Fibroblast of skin of scalp (primary cell): ENCODE results near the gene AIG1.

ENCODE experiments used
- DNase-seq: peaks from one replicate; pipeline ENCODE4 v3.0.0-alpha.2; 2013

The AIG1 gene

GRCh38 chr6:143238306-143238705, 177.6 kb downstream of the AIG1 start:
- no peak for DNase-seq

- no peak for DNase-seq
Observed at GRCh38 chr6:143241111-143241510, 180.4 kb downstream of the AIG1 start.

- DNase-seq, result no peak
Observed at GRCh38 chr6:143241911-143242310, 181.2 kb downstream of the AIG1 start.

GRCh38 chr6:143243786-143244185, 183.1 kb downstream of the AIG1 start:
- no peak for DNase-seq

GRCh38 chr6:143245656-143246055, 185.0 kb downstream of the AIG1 start:
- no peak for DNase-seq

GRCh38 chr6:143246166-143246775, 185.6 kb downstream of the AIG1 start:
- peak; percentile 56 for DNase-seq

GRCh38 chr6:143247586-143247985, 186.9 kb downstream of the AIG1 start:
- DNase-seq, result no peak

- no peak for DNase-seq
Observed at GRCh38 chr6:143248359-143248758, 187.7 kb downstream of the AIG1 start.

- no peak for DNase-seq
Observed at GRCh38 chr6:143251288-143251687, 190.6 kb downstream of the AIG1 start.

GRCh38 chr6:143252961-143253360, 192.3 kb downstream of the AIG1 start:
- no peak for DNase-seq

- DNase-seq, result no peak
Observed at GRCh38 chr6:143253586-143253985, 192.9 kb downstream of the AIG1 start.

GRCh38 chr6:143258945-143259344, 198.3 kb downstream of the AIG1 start:
- DNase-seq, result no peak

GRCh38 chr6:143260857-143261256, 200.2 kb downstream of the AIG1 start:
- peak; percentile 76 for DNase-seq

- no peak for DNase-seq
Observed at GRCh38 chr6:143261899-143262436, 201.3 kb downstream of the AIG1 start.

GRCh38 chr6:143262859-143263258, 202.2 kb downstream of the AIG1 start:
- DNase-seq, result no peak

- no peak for DNase-seq
Observed at GRCh38 chr6:143264379-143264778, 203.7 kb downstream of the AIG1 start.

GRCh38 chr6:143264986-143265764, 204.5 kb downstream of the AIG1 start:
- DNase-seq, result no peak

GRCh38 chr6:143267760-143268159, 207.1 kb downstream of the AIG1 start:
- no peak for DNase-seq

- DNase-seq, result no peak
Observed at GRCh38 chr6:143268439-143268838, 207.8 kb downstream of the AIG1 start.

GRCh38 chr6:143270026-143270425, 209.3 kb downstream of the AIG1 start:
- peak; percentile 69 for DNase-seq

- peak; percentile 91 for DNase-seq
Observed at GRCh38 chr6:143271024-143271423, 210.3 kb downstream of the AIG1 start.

- no peak for DNase-seq
Observed at GRCh38 chr6:143276436-143276835, 215.7 kb downstream of the AIG1 start.

GRCh38 chr6:143279385-143279784, 218.7 kb downstream of the AIG1 start:
- peak; percentile 35 for DNase-seq
